ENCODE results near the gene KMT2B.

The KMT2B gene

GRCh38 chr19:35782589-35782988 is 64.8 kb downstream of the KMT2B start:
- Histone ChIP-seq H3K79me2 (ENCODE audit: control insufficient read depth, insufficient read depth, low read length, unreplicated experiment) (no peaks in the 10 kb centered on the region), H3K27ac (ENCODE audit: low read depth, low read length) (no peak overlapping the region), H3K4me3 (ENCODE audit: low read depth, low read length) (no peak overlapping the region), H2AFZ (ENCODE audit: low read length, unreplicated experiment) (no peak overlapping the region), H3K4me1 (ENCODE audit: control insufficient read depth, insufficient read depth, low read length, unreplicated experiment) (no peaks in the 10 kb centered on the region), H3K27me3 (ENCODE audit: insufficient read depth, low read length) (no peaks in the 10 kb centered on the region), H3K36me3 (ENCODE audit: insufficient read depth, low read length) (no peaks in the 10 kb centered on the region)

GRCh38 chr19:35783469-35784434 is 65.9 kb downstream of the KMT2B start:
- Histone ChIP-seq H3K27me3 (ENCODE audit: insufficient read depth, low read length) (no peaks in the 10 kb centered on the region), H3K27ac (ENCODE audit: low read depth, low read length) (no peak overlapping the region), H3K4me3 (ENCODE audit: low read depth, low read length) (no peak overlapping the region), H3K4me1 (ENCODE audit: control insufficient read depth, insufficient read depth, low read length, unreplicated experiment) (no peaks in the 10 kb centered on the region), H2AFZ (ENCODE audit: low read length, unreplicated experiment) (no peak overlapping the region), H3K79me2 (ENCODE audit: control insufficient read depth, insufficient read depth, low read length, unreplicated experiment) (no peaks in the 10 kb centered on the region), H3K36me3 (ENCODE audit: insufficient read depth, low read length) (no peaks in the 10 kb centered on the region)

GRCh38 chr19:35784503-35785338 is 66.9 kb downstream of the KMT2B start:
- Histone ChIP-seq H3K27ac (ENCODE audit: low read depth, low read length) (no peak overlapping the region), H3K79me2 (ENCODE audit: control insufficient read depth, insufficient read depth, low read length, unreplicated experiment) (no peaks in the 10 kb centered on the region), H3K27me3 (ENCODE audit: insufficient read depth, low read length) (no peaks in the 10 kb centered on the region), H2AFZ (ENCODE audit: low read length, unreplicated experiment) (no peak overlapping the region), H3K4me3 (ENCODE audit: low read depth, low read length) (no peak overlapping the region), H3K36me3 (ENCODE audit: insufficient read depth, low read length) (no peaks in the 10 kb centered on the region), H3K4me1 (ENCODE audit: control insufficient read depth, insufficient read depth, low read length, unreplicated experiment) (no peaks in the 10 kb centered on the region)

- H2AFZ ChIP-seq (ENCODE audit: low read length, unreplicated experiment), result no peak overlapping the region
- no peaks in the 10 kb centered on the region for H3K79me2 ChIP-seq (ENCODE audit: control insufficient read depth, insufficient read depth, low read length, unreplicated experiment)
- H3K27me3 ChIP-seq (ENCODE audit: insufficient read depth, low read length), result no peaks in the 10 kb centered on the region
- no peaks in the 10 kb centered on the region for H3K4me1 ChIP-seq (ENCODE audit: control insufficient read depth, insufficient read depth, low read length, unreplicated experiment)
- no peak overlapping the region for H3K27ac ChIP-seq (ENCODE audit: low read depth, low read length)
- no peak overlapping the region for H3K4me3 ChIP-seq (ENCODE audit: low read depth, low read length)
- H3K36me3 ChIP-seq (ENCODE audit: insufficient read depth, low read length), result no peaks in the 10 kb centered on the region
Observed at GRCh38 chr19:35785339-35785627, 67.5 kb downstream of the KMT2B start.

GRCh38 chr19:35786299-35787160 is 68.7 kb downstream of the KMT2B start:
- no peaks in the 10 kb centered on the region for H3K4me1 ChIP-seq (ENCODE audit: control insufficient read depth, insufficient read depth, low read length, unreplicated experiment)
- H3K36me3 ChIP-seq (ENCODE audit: insufficient read depth, low read length), result no peaks in the 10 kb centered on the region

GRCh38 chr19:35787227-35787799 is 69.5 kb downstream of the KMT2B start:
- Histone ChIP-seq H3K4me1 (ENCODE audit: control insufficient read depth, insufficient read depth, low read length, unreplicated experiment) (no peaks in the 10 kb centered on the region), H3K27me3 (ENCODE audit: insufficient read depth, low read length) (no peaks in the 10 kb centered on the region), H3K36me3 (ENCODE audit: insufficient read depth, low read length) (no peaks in the 10 kb centered on the region), H3K79me2 (ENCODE audit: control insufficient read depth, insufficient read depth, low read length, unreplicated experiment) (no peaks in the 10 kb centered on the region), H2AFZ (ENCODE audit: low read length, unreplicated experiment) (no peak overlapping the region), H3K4me3 (ENCODE audit: low read depth, low read length) (no peak overlapping the region), H3K27ac (ENCODE audit: low read depth, low read length) (no peak overlapping the region)

More at GRCh38 chr19:35786299-35787160, 68.7 kb downstream of the KMT2B start:
- H3K4me3 ChIP-seq (ENCODE audit: low read depth, low read length), result no peak overlapping the region
- H3K27me3 ChIP-seq (ENCODE audit: insufficient read depth, low read length), result no peaks in the 10 kb centered on the region
- H2AFZ ChIP-seq (ENCODE audit: low read length, unreplicated experiment), result no peak overlapping the region
- H3K27ac ChIP-seq (ENCODE audit: low read depth, low read length), result no peak overlapping the region
- H3K79me2 ChIP-seq (ENCODE audit: control insufficient read depth, insufficient read depth, low read length, unreplicated experiment), result no peaks in the 10 kb centered on the region
